Transverse colon (tissue), 4 donors: ENCODE measurements around the gene CBX4. TPM values are rescaled to one million over a fixed set of nuclear protein-coding genes. Genes with fewer than 3 reads are reported as not detected.

Source experiments
- DNase-seq: peaks from one replicate; pipeline ENCODE4 v3.0.0-alpha.2; 2019
- H3K27ac ChIP-seq, 4 donors: fragments of 200-600 bp; sonication (generic); 2 replicates each; pipeline ENCODE4 v1.5.1; 2016 to 2018; ENCODE audit warnings: inconsistent platforms in 4 of 4
- H3K27me3 ChIP-seq: fragments of 200-600 bp; sonication (generic); 2 replicates; pipeline ENCODE4 v1.5.1; 2017; ENCODE audit warnings: inconsistent platforms
- H3K36me3 ChIP-seq, 4 donors: fragments of 200-600 bp; sonication (generic); 2 replicates each; pipeline ENCODE4 v1.5.1; 2017 to 2019; ENCODE audit warnings: inconsistent platforms in 4 of 4
- H3K4me1 ChIP-seq, 4 donors: fragments of 200-600 bp; sonication (generic); 2 replicates each; pipeline ENCODE4 v1.5.1; 2017 to 2020; ENCODE audit warnings: inconsistent platforms in 4 of 4
- H3K4me3 ChIP-seq, 4 donors: fragments of 200-600 bp; sonication (generic); 1 replicate in 1 of 4; 2 replicates in 3 of 4; pipeline versions ENCODE4 v1.5.1 to v1.6.1; 2017 to 2019; ENCODE audit warnings: inconsistent platforms in 4 of 4
- H3K9me3 ChIP-seq, 2 donors: fragments of 200-600 bp; sonication (generic); 2 replicates each; pipeline ENCODE4 v1.5.1; 2017 to 2019; ENCODE audit warnings: inconsistent platforms in 2 of 2
- EP300 ChIP-seq: sonication (generic); formaldehyde crosslinking; IDR thresholded peaks from one replicate; pipeline ENCODE4 v1.6.1; 2017; ENCODE audit warnings: antibody characterized with exemption, low read depth
- POLR2A ChIP-seq: fragments of 450-650 bp; IDR thresholded peaks from one replicate; pipeline ENCODE4 v1.6.1; 2016; ENCODE audit warnings: antibody characterized with exemption, mild to moderate bottlenecking, moderate library complexity
- POLR2AphosphoS5 ChIP-seq, 3 donors: sonication (generic); formaldehyde crosslinking; IDR thresholded peaks; one replicate each; pipeline ENCODE4 v1.6.1; 2016; ENCODE audit warnings: antibody characterized with exemption in 3 of 3
- WGBS, 2 donors: methylation state at CpG; one replicate each; pipeline ENCODE4 v1.1.5; 2018; ENCODE audit warnings: low coverage in 1 of 2; 5-methylcytosine and 5-hydroxymethylcytosine counted together
- in situ Hi-C, 4 donors: fragments of 200-750 bp; cut with MboI; loops; one replicate each; pipeline versions ENCODE4 v1.15.0 to v1.15.1; 2017; ENCODE audit warnings: low sequenced_read_pairs in 3 of 4, low pct_ligation_motif_present in 1 of 4, low pct_unique_long_range_greater_than_20kb in 1 of 4
- intact Hi-C: fragments of 100-400 bp; cut with DNase I; formaldehyde crosslinking; loops from one replicate; pipeline ENCODE4 v1.15.1; 2023; ENCODE audit warnings: low total_unique reads
- total RNA-seq, 4 donors: library from RNA; depleted of rRNA; stranded (reverse); fragments of >200 nt; gene quantifications; one replicate each; pipeline ENCODE4 v1.1.0, GENCODE V29; 2016
- TF ChIP-seq, protein P1 (sequence below), 5 experiments: fragments of 200-600 bp in 3 of 5; fragments of 450-650 bp in 2 of 5; sonication (generic) in 3 of 5; IDR thresholded peaks; 1 replicate in 2 of 5; 2 replicates in 3 of 5; pipeline ENCODE4 v1.5.1; 2016 to 2017; ENCODE audit warnings: antibody characterized with exemption in 5 of 5, inconsistent platforms in 3 of 5, mild to moderate bottlenecking in 2 of 5, moderate library complexity in 1 of 5

Gene CBX4
- 10 to 100 TPM in 1 of 4 donors, 1 to 10 TPM in 3; 6.6 to 25.1 (median 8.3) TPM for total RNA-seq

- H3K4me1 ChIP-seq, result peaks cover 43 to 81% (median 70%) of the 10 kb centered on the region in 4 donors
- H3K27ac ChIP-seq, result peak within 1 kb of the TSS; percentile 98 to 99 (median 98)
- 5% methylated on average over 37 of the region's 103 CpGs; no CpG with 5 or more reads in 1 of the 2 donors for WGBS, 2 donors
- peak; percentile 74 for TF ChIP-seq POLR2A
- TF ChIP-seq POLR2AphosphoS5 (IDR thresholded peaks at IDR 0.05), result peak; percentile 89 to 96 (median 94)
- no peak for TF ChIP-seq EP300
- TF ChIP-seq, protein P1, sequence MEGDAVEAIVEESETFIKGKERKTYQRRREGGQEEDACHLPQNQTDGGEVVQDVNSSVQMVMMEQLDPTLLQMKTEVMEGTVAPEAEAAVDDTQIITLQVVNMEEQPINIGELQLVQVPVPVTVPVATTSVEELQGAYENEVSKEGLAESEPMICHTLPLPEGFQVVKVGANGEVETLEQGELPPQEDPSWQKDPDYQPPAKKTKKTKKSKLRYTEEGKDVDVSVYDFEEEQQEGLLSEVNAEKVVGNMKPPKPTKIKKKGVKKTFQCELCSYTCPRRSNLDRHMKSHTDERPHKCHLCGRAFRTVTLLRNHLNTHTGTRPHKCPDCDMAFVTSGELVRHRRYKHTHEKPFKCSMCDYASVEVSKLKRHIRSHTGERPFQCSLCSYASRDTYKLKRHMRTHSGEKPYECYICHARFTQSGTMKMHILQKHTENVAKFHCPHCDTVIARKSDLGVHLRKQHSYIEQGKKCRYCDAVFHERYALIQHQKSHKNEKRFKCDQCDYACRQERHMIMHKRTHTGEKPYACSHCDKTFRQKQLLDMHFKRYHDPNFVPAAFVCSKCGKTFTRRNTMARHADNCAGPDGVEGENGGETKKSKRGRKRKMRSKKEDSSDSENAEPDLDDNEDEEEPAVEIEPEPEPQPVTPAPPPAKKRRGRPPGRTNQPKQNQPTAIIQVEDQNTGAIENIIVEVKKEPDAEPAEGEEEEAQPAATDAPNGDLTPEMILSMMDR (IDR thresholded peaks at IDR 0.05), result peak; percentile 69 to 96 (median 80)
- intact Hi-C loops (loop anchor here (5.0 to 10.0 kb wide), 2 partner anchors 42 to 155 kb away; partner anchors contain the start of gene CBX8), in situ Hi-C loops (no loop called here)
- peak within 1 kb of the TSS; percentile 63 to 92 (median 74) for H3K4me3 ChIP-seq
- peak; percentile 97 for DNase-seq
- H3K9me3 ChIP-seq, result no peaks in the 10 kb centered on the region
- peaks cover 43% of the 10 kb centered on the region for H3K27me3 ChIP-seq
- H3K36me3 ChIP-seq, result peaks cover 0 to 4% (median 0%) of the 10 kb centered on the region in 4 donors
Measured at GRCh38 chr17:79839356-79840268, at the start of gene CBX4. CBX4 (minus strand) TSS chr17:79839440; CDS start chr17:79839251, 189 bp downstream.

- Histone ChIP-seq H3K27me3 (peaks cover 47% of the 10 kb centered on the region), H3K4me3 (no peak overlapping the region), H3K9me3 (no peaks in the 10 kb centered on the region), H3K36me3 (no peaks in the 10 kb centered on the region), H3K27ac (no peak overlapping the region), H3K4me1 (peaks cover 0 to 12% (median 7%) of the 10 kb centered on the region in 4 donors)
- in situ Hi-C loops, result no loop called here
- TF ChIP-seq POLR2A (no peak), EP300 (no peak), POLR2AphosphoS5 (IDR thresholded peaks at IDR 0.05) (no peak)
- TF ChIP-seq, protein P1 (IDR thresholded peaks at IDR 0.05), result no peak
- DNase-seq, result no peak
- intact Hi-C loops, result no loop called here
- 89% methylated on average over 17 of the region's 17 CpGs; no CpG with 5 or more reads in 1 of the 2 donors for WGBS, 2 donors
Measured at GRCh38 chr17:79888009-79888540, 48.8 kb upstream of the CBX4 start.

- peaks cover 0 to 6% (median 2%) of the 10 kb centered on the region in 4 donors for H3K4me1 ChIP-seq
- DNase-seq, result no peak
- in situ Hi-C loops, result no loop called here
- no peak for TF ChIP-seq POLR2A
- TF ChIP-seq, protein P1 (IDR thresholded peaks at IDR 0.05), result no peak
- no peak for TF ChIP-seq POLR2AphosphoS5 (IDR thresholded peaks at IDR 0.05)
- no peak for TF ChIP-seq EP300
- no peak overlapping the region for H3K4me3 ChIP-seq
- H3K27me3 ChIP-seq, result peaks cover 47% of the 10 kb centered on the region
- 80 to 87% methylated on average over 10 to 14 of the region's 14 CpGs for WGBS, 2 donors
- no peak overlapping the region for H3K27ac ChIP-seq
- no peaks in the 10 kb centered on the region for H3K36me3 ChIP-seq
- no peaks in the 10 kb centered on the region for H3K9me3 ChIP-seq
- intact Hi-C loops, result no loop called here
Measured at GRCh38 chr17:79887451-79887991, 48.3 kb upstream of the CBX4 start.

- in situ Hi-C loops, result no loop called here
- H3K27me3 ChIP-seq, result peaks cover 37% of the 10 kb centered on the region
- WGBS, 2 donors, result 80 to 87% methylated on average over 3 to 7 of the region's 7 CpGs
Measured at GRCh38 chr17:79883202-79883601, 44.0 kb upstream of the CBX4 start.

More at GRCh38 chr17:79883202-79883601, 44.0 kb upstream of the CBX4 start:
- TF ChIP-seq EP300 (no peak), POLR2A (no peak), POLR2AphosphoS5 (IDR thresholded peaks at IDR 0.05) (no peak)
- TF ChIP-seq, protein P1 (IDR thresholded peaks at IDR 0.05), result no peak
- DNase-seq, result no peak
- Histone ChIP-seq H3K36me3 (no peaks in the 10 kb centered on the region), H3K27ac (no peak overlapping the region), H3K9me3 (no peaks in the 10 kb centered on the region), H3K4me3 (no peak overlapping the region), H3K4me1 (no peaks in the 10 kb centered on the region)
- intact Hi-C loops, result no loop called here
